GM23338 (cell line): Measurements from ENCODE around the gene TARS1. TPM values are rescaled to one million over a fixed set of nuclear protein-coding genes. Genes with fewer than 3 reads are reported as not detected.

Source experiments
- ATAC-seq: fragments of 200-7000 bp; cut with Tn5 transposase; 3 replicates; pipeline ENCODE4 v1.9.1; 2020
- DNase-seq: peaks from one replicate; pipeline ENCODE4 v3.0.0-alpha.2; 2015; ENCODE audit warnings: low spot score
- H2AFZ ChIP-seq: fragments of 200-600 bp; sonication (generic); 2 replicates; pipeline ENCODE4 v1.8.0; 2016; ENCODE audit warnings: antibody characterized with exemption, mild to moderate bottlenecking, moderate library complexity
- H3F3A ChIP-seq: fragments of 200-600 bp; sonication (generic); replicated peaks from 2 replicates; pipeline ENCODE4 v1.8.0; 2017; ENCODE audit warnings: antibody characterized with exemption, mixed run types, low read depth
- H3K27ac ChIP-seq: fragments of 200-600 bp; sonication (generic); 2 replicates; pipeline ENCODE4 v1.6.1; 2016; ENCODE audit warnings: low read depth
- H3K27me3 ChIP-seq: fragments of 200-600 bp; sonication (generic); 2 replicates; pipeline ENCODE4 v1.8.0; 2016; ENCODE audit warnings: mild to moderate bottlenecking, mixed run types, moderate library complexity; ENCODE audit not compliant: insufficient read depth
- H3K36me3 ChIP-seq: fragments of 200-600 bp; sonication (generic); 2 replicates; pipeline ENCODE4 v1.8.0; 2016; ENCODE audit warnings: mild to moderate bottlenecking; ENCODE audit not compliant: insufficient read depth
- H3K4me1 ChIP-seq: fragments of 200-600 bp; sonication (generic); 2 replicates; pipeline ENCODE4 v1.8.0; 2016; ENCODE audit warnings: mild to moderate bottlenecking, moderate library complexity; ENCODE audit not compliant: insufficient read depth
- H3K4me2 ChIP-seq: fragments of 200-600 bp; sonication (generic); 2 replicates; pipeline ENCODE4 v1.7.1; 2017; ENCODE audit warnings: mixed run types
- H3K4me3 ChIP-seq: fragments of 200-600 bp; sonication (generic); 2 replicates; pipeline ENCODE4 v1.6.1; 2016; ENCODE audit warnings: mixed run types
- H3K79me2 ChIP-seq: fragments of 200-600 bp; sonication (generic); replicated peaks from 2 replicates; pipeline ENCODE4 v1.8.0; 2017; ENCODE audit warnings: mild to moderate bottlenecking; ENCODE audit not compliant: insufficient read depth
- H3K9me2 ChIP-seq: fragments of 200-600 bp; sonication (generic); 2 replicates; pipeline ENCODE4 v1.8.0; 2017; ENCODE audit not compliant: insufficient read depth
- H4K20me1 ChIP-seq: fragments of 200-600 bp; sonication (generic); replicated peaks from 2 replicates; pipeline ENCODE4 v1.8.0; 2017; ENCODE audit warnings: mild to moderate bottlenecking; ENCODE audit not compliant: insufficient read depth
- H3K27ac Mint-ChIP-seq: 2 replicates; pipeline ENCODE4 v1.8.0; 2020; ENCODE audit warnings: inconsistent platforms, mild to moderate bottlenecking, moderate library complexity, mixed read lengths
- H3K27me3 Mint-ChIP-seq: 3 replicates; pipeline ENCODE4 v1.8.0; 2022; ENCODE audit warnings: low read depth, mild to moderate bottlenecking, moderate library complexity, mixed read lengths, inconsistent platforms; ENCODE audit not compliant: insufficient read depth, poor library complexity
- H3K36me3 Mint-ChIP-seq: 3 replicates; pipeline ENCODE4 v1.8.0; 2021; ENCODE audit warnings: low read depth, mild to moderate bottlenecking, inconsistent platforms, moderate library complexity, mixed read lengths
- H3K4me1 Mint-ChIP-seq: 3 replicates; pipeline ENCODE4 v1.8.0; 2020; ENCODE audit warnings: mild to moderate bottlenecking, inconsistent platforms, mixed read lengths
- H3K4me3 Mint-ChIP-seq: 3 replicates; pipeline ENCODE4 v1.8.0; 2021; ENCODE audit warnings: moderate library complexity, mild to moderate bottlenecking, inconsistent platforms, mixed read lengths
- H3K9me3 Mint-ChIP-seq: 3 replicates; pipeline ENCODE4 v1.8.0; 2020; ENCODE audit warnings: moderate library complexity, mild to moderate bottlenecking, inconsistent platforms, mixed read lengths
- CREB1 ChIP-seq: fragments of 250-450 bp; sonication (Bioruptor Pico); IDR thresholded peaks from 2 replicates; pipeline ENCODE4 v1.5.0; 2020; ENCODE audit warnings: low read depth, mild to moderate bottlenecking, moderate library complexity
- JUNB ChIP-seq: IDR thresholded peaks from one replicate; pipeline ENCODE4 v1.6.1; 2016; ENCODE audit warnings: antibody characterized with exemption; ENCODE audit not compliant: unreplicated experiment
- NANOG ChIP-seq: IDR thresholded peaks from 2 replicates; pipeline ENCODE4 v1.6.1; 2016; ENCODE audit warnings: antibody characterized with exemption, borderline replicate concordance
- POLR2AphosphoS5 ChIP-seq: IDR thresholded peaks from 2 replicates; pipeline ENCODE4 v1.6.1; 2016; ENCODE audit warnings: antibody characterized with exemption, low read depth
- STAT1 ChIP-seq: IDR thresholded peaks from one replicate; pipeline ENCODE4 v1.6.1; 2016; ENCODE audit warnings: antibody characterized with exemption; ENCODE audit not compliant: unreplicated experiment
- ZNF114 ChIP-seq: fragments of 250-450 bp; sonication (Bioruptor Pico); IDR thresholded peaks from 2 replicates; pipeline ENCODE4 v1.5.0; 2020; ENCODE audit warnings: mild to moderate bottlenecking, moderate library complexity
- polyA plus RNA-seq: library from polyadenylated mRNA; unstranded; fragments of >200 nt; fragmentation: Nextera tagmentation; extraction: Ambion mirVana; gene quantifications from 2 replicates; pipeline ENCODE4 v1.2.1, GENCODE V29; 2016
- total RNA-seq: library from RNA; depleted of rRNA; stranded (reverse); fragments of >200 nt; shearing (Covaris generic); gene quantifications from 2 replicates; pipeline ENCODE4 v1.2.3, GENCODE V29; 2014
- TF ChIP-seq, protein P1 (sequence below): IDR thresholded peaks from one replicate; pipeline ENCODE4 v1.6.1; 2018; ENCODE audit warnings: antibody characterized with exemption; ENCODE audit not compliant: unreplicated experiment
- TF ChIP-seq, protein P2 (sequence below): fragments of 250-450 bp; sonication (Bioruptor Pico); IDR thresholded peaks from 2 replicates; pipeline ENCODE4 v1.5.0; 2020; ENCODE audit warnings: mild to moderate bottlenecking, moderate library complexity
- TF ChIP-seq, protein P3 (sequence below), 2 experiments: fragments of 200-600 bp in 1 of 2; sonication (generic) in 1 of 2; conservative IDR thresholded peaks; 2 replicates each; pipeline versions ENCODE4 v1.5.1 to v1.6.1; 2016 to 2017; ENCODE audit warnings: antibody characterized with exemption in 2 of 2, low read depth in 2 of 2, mild to moderate bottlenecking in 2 of 2, moderate library complexity in 1 of 2

Gene TARS1
- total and polyA plus RNA-seq, 2 experiments from 2014 or later, result 458 to 473 TPM

DNA sequence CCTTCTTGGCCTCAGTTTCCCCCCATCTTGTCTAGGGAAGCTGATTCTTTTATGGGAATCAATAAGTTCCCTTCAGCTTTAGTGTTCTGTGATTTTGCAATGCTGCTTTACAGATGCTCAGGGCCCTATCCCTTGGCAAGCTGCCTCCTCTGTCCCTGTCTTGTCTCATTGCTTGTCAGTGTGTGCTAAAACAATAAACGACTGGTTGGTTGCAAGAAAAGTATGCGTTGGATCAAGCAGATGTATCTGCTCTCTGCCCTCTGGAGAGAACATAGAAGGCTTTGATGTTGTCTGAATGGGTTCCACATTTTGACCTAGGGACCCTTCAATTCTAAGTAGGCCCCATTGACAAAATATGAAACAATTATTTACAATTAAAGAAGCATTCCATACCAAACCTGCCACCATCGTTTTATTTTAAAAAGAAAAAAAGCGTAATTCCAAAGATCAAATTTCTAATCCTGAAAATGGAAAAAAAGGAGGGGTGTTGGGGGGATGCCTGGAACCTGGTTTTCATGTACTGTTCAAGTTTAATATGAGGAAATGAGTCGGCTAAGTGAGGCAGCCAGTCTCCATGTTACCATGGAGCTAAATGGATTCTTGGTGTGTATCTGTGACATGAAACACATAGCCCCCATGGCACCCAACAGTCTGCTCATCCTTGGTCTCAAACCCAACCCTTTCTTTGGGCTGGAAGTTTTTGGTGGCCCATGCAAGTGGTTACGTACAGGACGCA, 31.2 kb upstream of the TARS1 start:
- Histone ChIP-seq H4K20me1 (no peaks in the 10 kb centered on the region), H3K36me3 (no peaks in the 10 kb centered on the region), H3K4me1 (no peaks in the 10 kb centered on the region), H3K9me2 (no peaks in the 10 kb centered on the region), H3K4me2 (no peak overlapping the region), H2AFZ (no peak overlapping the region), H3K27me3 (no peaks in the 10 kb centered on the region), H3K27ac (no peak overlapping the region), H3K79me2 (no peaks in the 10 kb centered on the region), H3F3A (no peaks in the 10 kb centered on the region), H3K4me3 (no peak overlapping the region)
- H3K9me3 Mint-ChIP-seq, result no peaks in the 10 kb centered on the region; the same call in 2 of the 3 replicates
- H3K36me3 Mint-ChIP-seq, result no peaks in the 10 kb centered on the region
- H3K4me3 Mint-ChIP-seq, result no peak overlapping the region
- DNase-seq (no peak), ATAC-seq (no peak)
- TF ChIP-seq CREB1 (CRISPR knock-in tag), result no peak
- no peak for TF ChIP-seq JUNB
- TF ChIP-seq POLR2AphosphoS5, result no peak
- TF ChIP-seq NANOG, result no peak
- TF ChIP-seq, protein P1, sequence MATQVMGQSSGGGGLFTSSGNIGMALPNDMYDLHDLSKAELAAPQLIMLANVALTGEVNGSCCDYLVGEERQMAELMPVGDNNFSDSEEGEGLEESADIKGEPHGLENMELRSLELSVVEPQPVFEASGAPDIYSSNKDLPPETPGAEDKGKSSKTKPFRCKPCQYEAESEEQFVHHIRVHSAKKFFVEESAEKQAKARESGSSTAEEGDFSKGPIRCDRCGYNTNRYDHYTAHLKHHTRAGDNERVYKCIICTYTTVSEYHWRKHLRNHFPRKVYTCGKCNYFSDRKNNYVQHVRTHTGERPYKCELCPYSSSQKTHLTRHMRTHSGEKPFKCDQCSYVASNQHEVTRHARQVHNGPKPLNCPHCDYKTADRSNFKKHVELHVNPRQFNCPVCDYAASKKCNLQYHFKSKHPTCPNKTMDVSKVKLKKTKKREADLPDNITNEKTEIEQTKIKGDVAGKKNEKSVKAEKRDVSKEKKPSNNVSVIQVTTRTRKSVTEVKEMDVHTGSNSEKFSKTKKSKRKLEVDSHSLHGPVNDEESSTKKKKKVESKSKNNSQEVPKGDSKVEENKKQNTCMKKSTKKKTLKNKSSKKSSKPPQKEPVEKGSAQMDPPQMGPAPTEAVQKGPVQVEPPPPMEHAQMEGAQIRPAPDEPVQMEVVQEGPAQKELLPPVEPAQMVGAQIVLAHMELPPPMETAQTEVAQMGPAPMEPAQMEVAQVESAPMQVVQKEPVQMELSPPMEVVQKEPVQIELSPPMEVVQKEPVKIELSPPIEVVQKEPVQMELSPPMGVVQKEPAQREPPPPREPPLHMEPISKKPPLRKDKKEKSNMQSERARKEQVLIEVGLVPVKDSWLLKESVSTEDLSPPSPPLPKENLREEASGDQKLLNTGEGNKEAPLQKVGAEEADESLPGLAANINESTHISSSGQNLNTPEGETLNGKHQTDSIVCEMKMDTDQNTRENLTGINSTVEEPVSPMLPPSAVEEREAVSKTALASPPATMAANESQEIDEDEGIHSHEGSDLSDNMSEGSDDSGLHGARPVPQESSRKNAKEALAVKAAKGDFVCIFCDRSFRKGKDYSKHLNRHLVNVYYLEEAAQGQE, result no peak
- TF ChIP-seq, protein P2, sequence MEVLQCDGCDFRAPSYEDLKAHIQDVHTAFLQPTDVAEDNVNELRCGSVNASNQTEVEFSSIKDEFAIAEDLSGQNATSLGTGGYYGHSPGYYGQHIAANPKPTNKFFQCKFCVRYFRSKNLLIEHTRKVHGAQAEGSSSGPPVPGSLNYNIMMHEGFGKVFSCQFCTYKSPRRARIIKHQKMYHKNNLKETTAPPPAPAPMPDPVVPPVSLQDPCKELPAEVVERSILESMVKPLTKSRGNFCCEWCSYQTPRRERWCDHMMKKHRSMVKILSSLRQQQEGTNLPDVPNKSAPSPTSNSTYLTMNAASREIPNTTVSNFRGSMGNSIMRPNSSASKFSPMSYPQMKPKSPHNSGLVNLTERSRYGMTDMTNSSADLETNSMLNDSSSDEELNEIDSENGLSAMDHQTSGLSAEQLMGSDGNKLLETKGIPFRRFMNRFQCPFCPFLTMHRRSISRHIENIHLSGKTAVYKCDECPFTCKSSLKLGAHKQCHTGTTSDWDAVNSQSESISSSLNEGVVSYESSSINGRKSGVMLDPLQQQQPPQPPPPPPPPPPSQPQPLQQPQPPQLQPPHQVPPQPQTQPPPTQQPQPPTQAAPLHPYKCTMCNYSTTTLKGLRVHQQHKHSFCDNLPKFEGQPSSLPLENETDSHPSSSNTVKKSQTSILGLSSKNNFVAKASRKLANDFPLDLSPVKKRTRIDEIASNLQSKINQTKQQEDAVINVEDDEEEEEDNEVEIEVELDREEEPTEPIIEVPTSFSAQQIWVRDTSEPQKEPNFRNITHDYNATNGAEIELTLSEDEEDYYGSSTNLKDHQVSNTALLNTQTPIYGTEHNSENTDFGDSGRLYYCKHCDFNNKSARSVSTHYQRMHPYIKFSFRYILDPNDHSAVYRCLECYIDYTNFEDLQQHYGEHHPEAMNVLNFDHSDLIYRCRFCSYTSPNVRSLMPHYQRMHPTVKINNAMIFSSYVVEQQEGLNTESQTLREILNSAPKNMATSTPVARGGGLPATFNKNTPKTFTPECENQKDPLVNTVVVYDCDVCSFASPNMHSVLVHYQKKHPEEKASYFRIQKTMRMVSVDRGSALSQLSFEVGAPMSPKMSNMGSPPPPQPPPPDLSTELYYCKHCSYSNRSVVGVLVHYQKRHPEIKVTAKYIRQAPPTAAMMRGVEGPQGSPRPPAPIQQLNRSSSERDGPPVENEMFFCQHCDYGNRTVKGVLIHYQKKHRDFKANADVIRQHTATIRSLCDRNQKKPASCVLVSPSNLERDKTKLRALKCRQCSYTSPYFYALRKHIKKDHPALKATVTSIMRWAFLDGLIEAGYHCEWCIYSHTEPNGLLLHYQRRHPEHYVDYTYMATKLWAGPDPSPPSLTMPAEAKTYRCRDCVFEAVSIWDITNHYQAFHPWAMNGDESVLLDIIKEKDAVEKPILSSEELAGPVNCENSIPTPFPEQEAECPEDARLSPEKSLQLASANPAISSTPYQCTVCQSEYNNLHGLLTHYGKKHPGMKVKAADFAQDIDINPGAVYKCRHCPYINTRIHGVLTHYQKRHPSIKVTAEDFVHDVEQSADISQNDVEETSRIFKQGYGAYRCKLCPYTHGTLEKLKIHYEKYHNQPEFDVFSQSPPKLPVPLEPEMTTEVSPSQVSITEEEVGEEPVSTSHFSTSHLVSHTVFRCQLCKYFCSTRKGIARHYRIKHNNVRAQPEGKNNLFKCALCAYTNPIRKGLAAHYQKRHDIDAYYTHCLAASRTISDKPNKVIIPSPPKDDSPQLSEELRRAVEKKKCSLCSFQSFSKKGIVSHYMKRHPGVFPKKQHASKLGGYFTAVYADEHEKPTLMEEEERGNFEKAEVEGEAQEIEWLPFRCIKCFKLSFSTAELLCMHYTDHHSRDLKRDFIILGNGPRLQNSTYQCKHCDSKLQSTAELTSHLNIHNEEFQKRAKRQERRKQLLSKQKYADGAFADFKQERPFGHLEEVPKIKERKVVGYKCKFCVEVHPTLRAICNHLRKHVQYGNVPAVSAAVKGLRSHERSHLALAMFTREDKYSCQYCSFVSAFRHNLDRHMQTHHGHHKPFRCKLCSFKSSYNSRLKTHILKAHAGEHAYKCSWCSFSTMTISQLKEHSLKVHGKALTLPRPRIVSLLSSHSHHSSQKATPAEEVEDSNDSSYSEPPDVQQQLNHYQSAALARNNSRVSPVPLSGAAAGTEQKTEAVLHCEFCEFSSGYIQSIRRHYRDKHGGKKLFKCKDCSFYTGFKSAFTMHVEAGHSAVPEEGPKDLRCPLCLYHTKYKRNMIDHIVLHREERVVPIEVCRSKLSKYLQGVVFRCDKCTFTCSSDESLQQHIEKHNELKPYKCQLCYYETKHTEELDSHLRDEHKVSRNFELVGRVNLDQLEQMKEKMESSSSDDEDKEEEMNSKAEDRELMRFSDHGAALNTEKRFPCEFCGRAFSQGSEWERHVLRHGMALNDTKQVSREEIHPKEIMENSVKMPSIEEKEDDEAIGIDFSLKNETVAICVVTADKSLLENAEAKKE (CRISPR knock-in tag), result no peak
- no peak for TF ChIP-seq STAT1
- TF ChIP-seq, protein P3, sequence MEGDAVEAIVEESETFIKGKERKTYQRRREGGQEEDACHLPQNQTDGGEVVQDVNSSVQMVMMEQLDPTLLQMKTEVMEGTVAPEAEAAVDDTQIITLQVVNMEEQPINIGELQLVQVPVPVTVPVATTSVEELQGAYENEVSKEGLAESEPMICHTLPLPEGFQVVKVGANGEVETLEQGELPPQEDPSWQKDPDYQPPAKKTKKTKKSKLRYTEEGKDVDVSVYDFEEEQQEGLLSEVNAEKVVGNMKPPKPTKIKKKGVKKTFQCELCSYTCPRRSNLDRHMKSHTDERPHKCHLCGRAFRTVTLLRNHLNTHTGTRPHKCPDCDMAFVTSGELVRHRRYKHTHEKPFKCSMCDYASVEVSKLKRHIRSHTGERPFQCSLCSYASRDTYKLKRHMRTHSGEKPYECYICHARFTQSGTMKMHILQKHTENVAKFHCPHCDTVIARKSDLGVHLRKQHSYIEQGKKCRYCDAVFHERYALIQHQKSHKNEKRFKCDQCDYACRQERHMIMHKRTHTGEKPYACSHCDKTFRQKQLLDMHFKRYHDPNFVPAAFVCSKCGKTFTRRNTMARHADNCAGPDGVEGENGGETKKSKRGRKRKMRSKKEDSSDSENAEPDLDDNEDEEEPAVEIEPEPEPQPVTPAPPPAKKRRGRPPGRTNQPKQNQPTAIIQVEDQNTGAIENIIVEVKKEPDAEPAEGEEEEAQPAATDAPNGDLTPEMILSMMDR (conservative IDR thresholded peaks at IDR 0.05; ENCODE audit: low read depth in 2 of 2), result no peak
- TF ChIP-seq ZNF114 (CRISPR knock-in tag), result no peak
- no peak overlapping the region for H3K27ac Mint-ChIP-seq
- no peaks in the 10 kb centered on the region for H3K27me3 Mint-ChIP-seq
- H3K4me1 Mint-ChIP-seq, result peaks cover 8% of the 10 kb centered on the region; the same call in 2 of the 3 replicates
